NCI-H1417 treated with DMSO at 0.1 percent for 48 hours (cell line): Measurements from ENCODE around the gene KAZN.

Experiments used
- DNase-seq: peaks from one replicate; lab custom pipeline; 2025; lab: John Stamatoyannopoulos, UW

The KAZN gene

DNA sequence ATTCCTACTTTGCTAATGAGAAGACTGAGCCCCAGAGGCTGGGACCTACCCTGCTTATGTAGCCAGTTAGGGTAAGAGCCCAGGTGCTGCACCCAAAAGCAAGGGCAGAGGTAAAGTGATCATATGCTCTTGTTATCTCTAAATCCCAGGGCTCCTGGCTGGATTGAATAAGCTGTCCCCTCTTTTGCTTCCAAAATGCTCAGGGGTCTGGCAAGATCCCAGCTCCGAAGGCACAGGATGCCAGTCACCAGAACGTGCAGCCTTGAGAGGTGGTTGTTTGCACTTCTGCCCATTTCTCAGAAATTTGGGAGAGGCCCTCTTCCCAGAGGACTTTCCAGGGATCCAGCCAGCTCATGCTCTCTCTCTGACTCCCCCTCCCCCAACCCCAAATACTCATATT is 412.7 kb downstream of the KAZN start:
- DNase-seq = no peak

DNA sequence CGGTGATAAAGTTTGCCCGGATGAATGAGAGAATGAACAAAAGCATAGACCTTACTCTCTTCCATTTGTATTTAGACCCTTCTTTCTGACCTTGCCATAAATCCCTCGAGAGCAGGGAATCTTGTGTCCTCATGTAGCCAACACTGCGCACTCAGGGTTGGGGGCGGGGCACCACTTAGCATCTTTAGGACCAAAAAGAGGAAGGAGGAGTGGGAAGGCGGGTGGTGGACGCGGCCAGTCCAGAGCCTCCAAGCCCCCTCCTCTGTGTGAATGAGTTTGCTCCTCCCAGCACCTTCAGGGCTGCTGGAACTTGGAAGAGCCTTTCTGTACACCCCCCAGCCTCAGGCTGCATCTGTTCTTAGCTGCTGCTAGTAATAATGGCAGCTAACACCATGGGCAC is 413.2 kb downstream of the KAZN start:
- DNase-seq = no peak

- no peak for DNase-seq
These were observed 414.3 kb downstream of the KAZN start for GRCh38 chr1:15012822-15013221.

DNA sequence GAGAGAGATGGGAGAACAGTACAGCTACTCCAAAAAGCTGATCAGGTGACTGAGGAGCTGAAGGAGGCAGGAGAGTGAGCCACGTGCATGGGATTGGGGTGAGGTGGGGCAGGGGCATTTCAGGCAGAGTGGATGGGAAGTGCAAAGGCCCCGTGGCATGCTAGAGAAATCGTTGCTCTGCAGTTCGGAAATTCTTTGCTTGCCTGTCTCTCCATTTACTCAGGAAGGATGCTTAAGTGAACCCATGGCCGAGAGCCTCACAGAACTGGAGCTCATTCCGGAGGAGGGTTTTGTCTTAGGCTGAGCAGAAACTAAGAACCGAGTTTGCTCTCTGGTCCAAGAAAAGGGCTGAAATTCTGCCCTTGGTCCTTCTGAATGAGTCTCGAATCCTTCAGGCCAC is 415.3 kb downstream of the KAZN start:
- no peak for DNase-seq

DNA sequence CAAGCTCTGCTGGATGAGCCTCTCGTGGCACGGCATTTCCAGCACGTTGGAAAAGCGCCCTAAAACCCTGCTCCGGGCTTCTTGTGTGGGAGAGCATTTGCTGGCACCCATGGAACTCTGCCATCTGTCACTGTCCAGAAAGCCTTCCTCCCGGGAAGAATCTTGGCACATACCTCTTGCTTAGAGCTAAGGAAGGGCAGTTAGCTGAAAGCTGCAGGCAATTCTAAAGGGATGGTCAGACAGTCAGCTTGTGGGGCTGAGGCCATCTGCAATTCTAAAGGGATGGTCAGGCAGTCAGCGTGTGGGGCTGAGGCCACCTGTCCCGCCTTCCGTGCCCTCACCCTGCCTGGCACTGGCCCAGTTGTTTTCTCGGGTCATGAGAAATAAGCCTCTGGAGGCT is 416.0 kb downstream of the KAZN start:
- no peak for DNase-seq

DNA sequence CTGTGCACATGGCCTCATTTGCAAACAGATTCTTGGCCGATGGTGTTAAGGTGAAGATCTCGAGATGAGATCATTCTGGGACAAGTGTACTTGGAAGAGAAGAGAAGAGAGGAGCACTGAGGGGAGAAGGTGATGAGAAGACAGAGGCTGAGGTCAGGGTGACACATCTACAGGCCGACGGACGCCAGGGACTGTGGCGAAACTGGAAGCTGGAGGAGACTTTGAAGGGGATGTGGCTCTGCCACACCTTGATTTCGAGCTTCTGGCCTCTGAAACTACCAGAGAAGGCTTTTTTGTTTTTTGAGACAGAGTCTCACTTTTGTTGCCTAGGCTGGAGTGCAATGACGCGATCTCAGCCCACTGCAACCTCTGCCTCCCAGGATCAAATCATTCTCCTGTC is 417.5 kb downstream of the KAZN start:
- no peak for DNase-seq

GRCh38 chr1:15016526-15016925 is 418.0 kb downstream of the KAZN start:
- DNase-seq = no peak

DNA sequence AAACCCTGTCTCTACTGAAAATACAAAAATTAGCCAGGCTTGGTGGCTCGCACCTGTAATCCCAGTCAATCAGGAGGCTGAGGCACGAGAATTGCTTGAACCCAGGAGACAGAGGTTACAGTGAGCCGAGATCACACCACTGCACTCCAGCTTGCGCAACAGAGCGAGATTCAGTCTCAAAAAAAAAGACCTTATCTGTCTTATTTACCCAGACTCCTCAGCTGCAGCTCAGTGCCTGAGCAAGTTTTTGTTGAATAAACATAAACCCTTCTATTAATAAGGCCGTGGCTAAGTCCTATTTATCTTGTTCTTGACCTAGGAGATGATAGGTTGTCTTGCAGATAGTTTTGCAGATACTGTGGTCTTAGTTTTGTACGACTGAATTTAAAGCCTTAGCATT is 418.6 kb downstream of the KAZN start:
- no peak for DNase-seq

GRCh38 chr1:15018767-15019166 is 420.3 kb downstream of the KAZN start:
- DNase-seq = no peak

DNA sequence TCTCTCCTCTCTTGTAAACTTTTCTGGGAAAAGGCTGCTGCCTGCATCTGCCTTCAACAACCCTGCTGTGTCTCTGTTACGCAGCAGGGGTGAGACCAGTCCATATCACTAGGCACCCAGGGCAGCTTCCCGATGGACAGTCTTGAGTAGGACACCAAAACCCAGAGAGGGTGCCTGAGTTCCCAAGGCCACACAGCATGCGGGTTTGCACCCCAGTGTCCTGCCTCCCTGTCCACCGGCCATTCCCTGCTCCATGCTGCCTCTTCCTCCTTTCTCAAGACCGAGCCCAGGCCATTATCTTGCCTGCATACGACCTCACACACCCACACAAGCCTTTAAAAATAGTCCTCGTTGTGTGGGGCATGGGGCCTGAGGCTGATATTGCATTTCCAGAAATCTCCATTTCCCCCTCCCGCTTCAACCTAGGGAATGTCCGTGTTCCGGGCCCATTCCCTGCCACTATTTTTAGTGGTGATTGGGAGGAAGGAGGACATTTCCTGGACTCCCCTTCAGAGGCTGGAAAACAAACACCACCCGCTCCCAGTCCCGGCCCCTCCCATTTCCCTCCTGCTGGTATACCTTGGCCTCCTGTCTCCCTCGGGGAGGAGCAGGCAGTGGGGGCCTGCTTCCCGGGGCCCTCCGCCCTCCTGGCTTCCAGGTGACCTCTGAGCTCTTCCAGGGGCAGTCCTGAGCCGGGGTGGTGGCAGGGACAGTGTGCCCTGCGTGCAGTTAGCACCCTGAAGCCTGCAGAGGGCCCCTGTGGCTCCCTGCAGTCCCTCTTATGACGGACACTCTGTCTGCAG is 422.7 kb downstream of the KAZN start:
- no peak for DNase-seq

GRCh38 chr1:15022048-15022447 is 423.6 kb downstream of the KAZN start:
- DNase-seq = no peak

- no peak for DNase-seq
These were observed 424.7 kb downstream of the KAZN start for GRCh38 chr1:15023205-15023604.

DNA sequence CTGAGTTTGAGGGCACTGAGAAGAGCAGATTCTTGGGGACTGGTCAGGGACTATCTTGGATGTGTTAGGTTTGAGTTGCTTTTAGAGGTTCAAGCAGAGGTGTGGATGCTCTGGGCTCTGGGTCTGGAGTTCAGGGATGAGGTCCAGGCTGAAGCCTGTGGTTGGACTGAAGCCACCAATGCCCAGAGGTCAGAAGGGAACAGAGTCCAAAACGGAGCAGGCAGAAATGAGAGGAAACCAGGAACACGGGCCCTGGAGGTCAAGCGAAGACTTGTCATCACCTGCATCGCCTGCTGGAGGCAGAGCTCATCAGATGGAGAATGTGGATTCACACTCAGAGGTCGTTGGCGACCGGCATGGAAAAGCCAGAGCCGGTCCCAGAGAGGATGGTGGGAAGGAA is 425.5 kb downstream of the KAZN start:
- DNase-seq = no peak

DNA sequence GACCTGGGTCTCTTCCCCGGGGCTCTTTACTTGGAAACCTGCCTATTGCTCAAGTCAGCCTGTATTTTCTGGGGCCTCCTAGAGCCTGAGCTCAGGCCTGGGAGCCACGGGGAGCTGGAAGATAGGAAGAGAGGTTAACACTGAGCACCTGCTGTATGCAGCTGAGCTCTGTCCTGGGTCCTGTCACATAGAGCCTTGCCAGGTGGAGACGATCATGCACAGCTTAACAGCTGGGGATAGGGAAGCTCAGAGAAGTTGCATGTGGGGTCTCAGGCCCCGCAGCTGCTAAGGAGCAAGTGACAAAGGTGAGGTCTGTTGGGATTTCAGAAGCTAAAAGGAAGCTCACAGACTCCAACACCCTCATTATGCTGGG is 427.6 kb downstream of the KAZN start:
- no peak for DNase-seq

GRCh38 chr1:15027515-15027986 is 429.1 kb downstream of the KAZN start:
- DNase-seq = peak; percentile 12

DNA sequence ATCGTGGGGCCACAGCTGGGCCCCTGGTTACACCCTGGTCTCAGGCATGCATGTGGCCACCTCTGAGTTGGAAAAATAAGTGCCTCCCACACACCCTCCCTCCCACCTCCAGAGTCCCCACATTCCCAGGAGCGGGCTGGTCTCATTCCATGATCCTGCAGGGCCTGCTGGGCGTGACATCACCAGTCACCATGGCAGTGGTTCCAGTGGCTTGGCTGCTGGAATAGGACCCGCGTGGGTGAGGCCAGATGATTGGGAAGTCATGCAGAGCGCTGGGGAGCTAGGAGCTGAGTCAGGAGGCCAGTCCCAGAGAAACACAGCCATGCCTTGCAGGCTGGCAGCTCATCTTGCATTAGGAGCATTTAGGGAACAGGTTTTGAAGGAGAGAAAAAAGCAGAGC is 429.6 kb downstream of the KAZN start:
- no peak for DNase-seq

- DNase-seq = no peak
These were observed 430.1 kb downstream of the KAZN start for GRCh38 chr1:15028616-15029015.

DNA sequence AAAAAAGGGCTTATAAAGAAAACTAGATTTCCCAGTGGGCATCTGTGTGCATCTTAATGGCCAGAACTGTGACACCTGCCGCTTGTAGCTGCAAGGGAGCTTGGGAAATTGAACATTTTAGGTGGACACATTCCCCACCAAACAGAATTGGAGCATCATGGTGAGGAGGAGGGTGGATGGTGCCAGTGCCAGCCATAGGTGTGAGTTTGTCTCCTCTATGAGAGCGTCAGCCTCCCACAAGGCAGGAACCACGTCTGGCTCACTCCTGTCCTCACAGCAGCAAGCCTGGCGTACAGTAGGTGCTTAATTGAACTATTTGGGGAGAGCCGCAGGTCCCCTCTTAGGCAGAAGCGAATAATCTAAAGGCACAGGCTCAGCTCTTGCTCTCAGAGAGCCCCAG is 430.6 kb downstream of the KAZN start:
- DNase-seq = no peak

DNA sequence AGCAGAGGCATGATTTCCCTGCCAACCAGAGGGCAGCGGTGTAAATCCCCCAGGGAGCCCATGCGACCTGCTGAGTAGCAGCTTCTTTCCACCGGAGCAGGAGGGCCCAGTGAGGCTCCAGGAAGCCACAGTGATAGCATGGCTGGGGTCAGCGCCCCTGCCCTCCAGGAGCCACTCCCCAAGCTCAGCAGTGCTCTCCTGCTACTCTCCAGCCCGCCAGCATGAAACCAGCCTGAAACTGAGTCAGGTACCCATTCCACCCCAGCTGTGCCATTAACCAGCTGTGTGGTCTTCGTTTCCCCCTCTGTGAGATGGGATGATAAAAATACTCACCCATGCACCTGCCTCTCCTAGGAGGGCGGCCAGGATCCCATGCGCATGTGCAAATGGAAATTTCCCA is 431.3 kb downstream of the KAZN start:
- DNase-seq = no peak

- DNase-seq = no peak
These were observed 432.9 kb downstream of the KAZN start for GRCh38 chr1:15031251-15031933.

GRCh38 chr1:15033264-15033663 is 434.8 kb downstream of the KAZN start:
- no peak for DNase-seq

- no peak for DNase-seq
These were observed 436.2 kb downstream of the KAZN start for GRCh38 chr1:15034656-15035055.

- no peak for DNase-seq
These were observed 436.8 kb downstream of the KAZN start for GRCh38 chr1:15035236-15035635.

- no peak for DNase-seq
These were observed 437.6 kb downstream of the KAZN start for GRCh38 chr1:15036101-15036500.
